Osteoblast (primary cell): ENCODE measurements around the gene NCAM1. TPM values are rescaled to one million over a fixed set of nuclear protein-coding genes. Genes with fewer than 3 reads are reported as not detected.

Experiments
- DNase-seq: peaks from one replicate; pipeline ENCODE4 v3.0.0; 2011; ENCODE audit warnings: low spot score, mixed read lengths; ENCODE audit not compliant: insufficient read length; ENCODE audit errors: missing footprints
- H2AFZ ChIP-seq: 2 replicates; pipeline ENCODE4 v1.6.0; 2011; ENCODE audit warnings: mild to moderate bottlenecking, low read length
- H3K27ac ChIP-seq: 2 replicates; pipeline ENCODE4 v1.5.1; 2011; ENCODE audit warnings: mild to moderate bottlenecking, low read depth, low read length, moderate library complexity
- H3K27me3 ChIP-seq: 2 replicates; pipeline ENCODE4 v1.6.0; 2012; ENCODE audit warnings: mild to moderate bottlenecking, control low read depth, inconsistent platforms, low read length, moderate library complexity; ENCODE audit not compliant: insufficient read depth
- H3K36me3 ChIP-seq: 2 replicates; pipeline ENCODE4 v1.5.1; 2011; ENCODE audit warnings: mild to moderate bottlenecking, low read length, control low read depth, moderate library complexity; ENCODE audit not compliant: insufficient read depth
- H3K4me1 ChIP-seq: 2 replicates; pipeline ENCODE4 v1.5.1; 2011; ENCODE audit warnings: mild to moderate bottlenecking, low read length, control low read depth, moderate library complexity; ENCODE audit not compliant: insufficient read depth
- H3K4me2 ChIP-seq: 2 replicates; pipeline ENCODE4 v1.6.0; 2011; ENCODE audit warnings: mild to moderate bottlenecking, low read length; ENCODE audit not compliant: insufficient read depth
- H3K4me3 ChIP-seq: fragments of 200-600 bp; sonication (generic); 3 replicates; pipeline ENCODE4 v1.5.1; 2012; ENCODE audit warnings: mild to moderate bottlenecking, low read length, inconsistent platforms; ENCODE audit not compliant: insufficient read depth
- H3K79me2 ChIP-seq: 2 replicates; pipeline ENCODE4 v1.6.0; 2012; ENCODE audit warnings: mild to moderate bottlenecking, low read length, control low read depth, inconsistent platforms; ENCODE audit not compliant: insufficient read depth
- H3K9me3 ChIP-seq: 2 replicates; pipeline ENCODE4 v1.5.1; 2011; ENCODE audit warnings: low read depth, low read length, control low read depth
- H4K20me1 ChIP-seq: 2 replicates; pipeline ENCODE4 v1.6.0; 2012; ENCODE audit warnings: mild to moderate bottlenecking, low read length, control low read depth; ENCODE audit not compliant: insufficient read depth
- CTCF ChIP-seq: IDR thresholded peaks from 2 replicates; pipeline ENCODE4 v1.5.1; 2011; ENCODE audit warnings: mild to moderate bottlenecking, low read depth, low read length, moderate library complexity; ENCODE audit errors: extremely low read depth
- total RNA-seq: library from RNA; depleted of rRNA; stranded (reverse); fragments of >200 nt; gene quantifications from 2 replicates; pipeline ENCODE4 v1.2.3, GENCODE V29; 2012

The NCAM1 gene
- total RNA-seq, 1 donor, result 2.2 TPM

- peaks cover 4% of the 10 kb centered on the region for H3K27me3 ChIP-seq
- TF ChIP-seq CTCF, result no peak
- H3K36me3 ChIP-seq, result no peaks in the 10 kb centered on the region
- no peak for DNase-seq
- no peaks in the 10 kb centered on the region for H3K9me3 ChIP-seq
- H3K4me1 ChIP-seq, result no peaks in the 10 kb centered on the region
- H3K27ac ChIP-seq, result no peak overlapping the region
- H3K79me2 ChIP-seq, result no peaks in the 10 kb centered on the region
- no peak overlapping the region for H3K4me3 ChIP-seq
- no peaks in the 10 kb centered on the region for H4K20me1 ChIP-seq
- no peak overlapping the region for H3K4me2 ChIP-seq
- no peak overlapping the region for H2AFZ ChIP-seq
Observed at GRCh38 chr11:113179181-113179704, 218.0 kb downstream of the NCAM1 start.

- H3K79me2 ChIP-seq, result no peaks in the 10 kb centered on the region
Observed at GRCh38 chr11:113181094-113181493, 219.9 kb downstream of the NCAM1 start.

GRCh38 chr11:113182288-113182687 is 221.1 kb downstream of the NCAM1 start:
- no peak for DNase-seq
- H3K79me2 ChIP-seq, result no peaks in the 10 kb centered on the region

More at GRCh38 chr11:113181094-113181493, 219.9 kb downstream of the NCAM1 start:
- Histone ChIP-seq H3K9me3 (no peaks in the 10 kb centered on the region), H3K36me3 (no peaks in the 10 kb centered on the region), H3K4me3 (no peak overlapping the region), H4K20me1 (no peaks in the 10 kb centered on the region), H2AFZ (no peak overlapping the region), H3K4me2 (no peak overlapping the region), H3K4me1 (no peaks in the 10 kb centered on the region), H3K27me3 (peaks cover 4% of the 10 kb centered on the region), H3K27ac (no peak overlapping the region)
- DNase-seq, result no peak
- TF ChIP-seq CTCF, result no peak

GRCh38 chr11:113184498-113184897 is 223.3 kb downstream of the NCAM1 start:
- no peaks in the 10 kb centered on the region for H3K79me2 ChIP-seq
- H3K4me1 ChIP-seq, result peaks cover 2% of the 10 kb centered on the region
- H4K20me1 ChIP-seq, result no peaks in the 10 kb centered on the region
- H3K4me2 ChIP-seq, result no peak overlapping the region
- H3K9me3 ChIP-seq, result no peaks in the 10 kb centered on the region
- no peak overlapping the region for H3K4me3 ChIP-seq
- no peaks in the 10 kb centered on the region for H3K36me3 ChIP-seq
- no peak for TF ChIP-seq CTCF
- no peak overlapping the region for H2AFZ ChIP-seq
- H3K27ac ChIP-seq, result no peak overlapping the region
- no peaks in the 10 kb centered on the region for H3K27me3 ChIP-seq
- peak; percentile 84 for DNase-seq

More at GRCh38 chr11:113182288-113182687, 221.1 kb downstream of the NCAM1 start:
- H2AFZ ChIP-seq, result no peak overlapping the region
- peaks cover 4% of the 10 kb centered on the region for H3K27me3 ChIP-seq
- H4K20me1 ChIP-seq, result no peaks in the 10 kb centered on the region
- H3K27ac ChIP-seq, result no peak overlapping the region
- no peaks in the 10 kb centered on the region for H3K4me1 ChIP-seq
- no peak overlapping the region for H3K4me2 ChIP-seq
- no peak overlapping the region for H3K4me3 ChIP-seq
- H3K36me3 ChIP-seq, result no peaks in the 10 kb centered on the region
- no peak for TF ChIP-seq CTCF
- no peaks in the 10 kb centered on the region for H3K9me3 ChIP-seq
